CD14-positive monocyte (primary cell): Measurements from ENCODE around the gene BACH1. TPM values are rescaled to one million over a fixed set of nuclear protein-coding genes. Genes with fewer than 3 reads are reported as not detected.
"Not testable (repeated sequence)": the region's sequence is repeated elsewhere in the genome, so short reads cannot be mapped to it uniquely, and the experiment has no call there.

Source experiments
- DNase-seq, 3 donors: peaks; one replicate each; pipeline ENCODE4 v3.0.0-alpha.2; 2011 to 2022
- H2AFZ ChIP-seq: 2 replicates; pipeline ENCODE4 v1.6.0; 2012; ENCODE audit warnings: mild to moderate bottlenecking, low read depth, low read length, inconsistent platforms; ENCODE audit not compliant: insufficient read depth, poor library complexity, severe bottlenecking
- H3K27ac ChIP-seq, 2 donors: 1 replicate in 1 of 2; 2 replicates in 1 of 2; pipeline ENCODE4 v1.5.1; 2012 to 2013; ENCODE audit warnings: low read length in 2 of 2, control low read depth in 1 of 2, inconsistent platforms in 1 of 2, low read depth in 1 of 2, mild to moderate bottlenecking in 1 of 2
- H3K27me3 ChIP-seq, 2 donors: one replicate each; pipeline versions ENCODE4 v1.6.0 to v1.6.1; 2011 to 2013; ENCODE audit warnings: low read length in 2 of 2; ENCODE audit not compliant: control insufficient read depth in 2 of 2, insufficient read depth in 2 of 2
- H3K36me3 ChIP-seq, 2 donors: replicated peaks in 1 of 2; 1 replicate in 1 of 2; 2 replicates in 1 of 2; pipeline versions ENCODE4 v1.5.1 to v1.6.1; 2012 to 2013; ENCODE audit warnings: low read length in 2 of 2, control low read depth in 1 of 2, inconsistent platforms in 1 of 2, mild to moderate bottlenecking in 1 of 2; ENCODE audit not compliant: insufficient read depth in 2 of 2, control insufficient read depth in 1 of 2
- H3K4me1 ChIP-seq, 2 donors: 1 replicate in 1 of 2; 2 replicates in 1 of 2; pipeline versions ENCODE4 v1.5.1 to v1.6.1; 2012 to 2013; ENCODE audit warnings: low read length in 2 of 2, control low read depth in 1 of 2, inconsistent platforms in 1 of 2, mild to moderate bottlenecking in 1 of 2, moderate library complexity in 1 of 2; ENCODE audit not compliant: insufficient read depth in 2 of 2, control insufficient read depth in 1 of 2
- H3K4me2 ChIP-seq: replicated peaks from 2 replicates; pipeline ENCODE3; 2012; ENCODE audit warnings: low read length, moderate library complexity, mild to moderate bottlenecking; ENCODE audit not compliant: poor library complexity, severe bottlenecking; ENCODE audit errors: extremely low read depth
- H3K4me3 ChIP-seq, 3 experiments: fragments of 200-600 bp in 1 of 3; sonication (generic) in 1 of 3; replicated peaks in 1 of 3; 1 replicate in 2 of 3; 2 replicates in 1 of 3; pipeline ENCODE4 v1.5.1; 2011 to 2013; ENCODE audit warnings: low read length in 3 of 3, mild to moderate bottlenecking in 3 of 3, control low read depth in 2 of 3, low read depth in 2 of 3, inconsistent platforms in 1 of 3, moderate library complexity in 1 of 3
- H3K79me2 ChIP-seq: 2 replicates; pipeline ENCODE4 v1.6.0; 2012; ENCODE audit warnings: mild to moderate bottlenecking, control low read depth, inconsistent platforms, low read length, moderate library complexity; ENCODE audit not compliant: insufficient read depth
- H3K9ac ChIP-seq: 2 replicates; pipeline ENCODE4 v1.6.0; 2017; ENCODE audit warnings: low read length, mild to moderate bottlenecking; ENCODE audit not compliant: insufficient read depth, poor library complexity, severe bottlenecking
- H3K9me3 ChIP-seq, 2 donors: replicated peaks in 1 of 2; 1 replicate in 1 of 2; 2 replicates in 1 of 2; pipeline versions ENCODE4 v1.5.1 to v1.6.1; 2012 to 2013; ENCODE audit warnings: low read length in 2 of 2, control low read depth in 1 of 2; ENCODE audit not compliant: control insufficient read depth in 1 of 2, insufficient read depth in 1 of 2
- H4K20me1 ChIP-seq: 2 replicates; pipeline ENCODE4 v1.6.0; 2012; ENCODE audit warnings: mild to moderate bottlenecking, low read length, control low read depth, moderate library complexity; ENCODE audit not compliant: insufficient read depth
- H3K27ac Mint-ChIP-seq, 7 donors: one replicate each; pipeline ENCODE4 v1.8.0; 2020; ENCODE audit warnings: mild to moderate bottlenecking in 7 of 7, mixed read lengths in 7 of 7, moderate library complexity in 6 of 7, inconsistent platforms in 2 of 7
- H3K27me3 Mint-ChIP-seq, 3 donors: one replicate each; pipeline ENCODE4 v1.8.0; 2021 to 2022; ENCODE audit warnings: low read depth in 3 of 3, mild to moderate bottlenecking in 3 of 3, mixed read lengths in 3 of 3, moderate library complexity in 3 of 3, inconsistent platforms in 1 of 3
- H3K36me3 Mint-ChIP-seq, 2 donors: one replicate each; pipeline ENCODE4 v1.8.0; 2020; ENCODE audit warnings: mixed read lengths in 2 of 2, inconsistent platforms in 1 of 2, mild to moderate bottlenecking in 1 of 2
- H3K4me1 Mint-ChIP-seq: one replicate; pipeline ENCODE4 v1.8.0; 2020; ENCODE audit warnings: mild to moderate bottlenecking, mixed read lengths
- H3K4me3 Mint-ChIP-seq, 2 donors: one replicate each; pipeline ENCODE4 v1.8.0; 2020; ENCODE audit warnings: mild to moderate bottlenecking in 2 of 2, mixed read lengths in 2 of 2, moderate library complexity in 1 of 2
- H3K9me3 Mint-ChIP-seq, 7 donors: one replicate each; pipeline ENCODE4 v1.8.0; 2020 to 2022; ENCODE audit warnings: mixed read lengths in 7 of 7, mild to moderate bottlenecking in 6 of 7, moderate library complexity in 6 of 7, inconsistent platforms in 2 of 7
- WGBS: methylation state at CpG from one replicate; pipeline ENCODE4 v1.1.5; 2013; ENCODE audit warnings: missing lambda C conversion rate; ENCODE audit not compliant: insufficient coverage; 5-methylcytosine and 5-hydroxymethylcytosine counted together
- intact Hi-C, 2 donors: fragments of 100-400 bp; cut with micrococcal nuclease; formaldehyde crosslinking; loops; one replicate each; pipeline versions ENCODE4 v1.15.0 to v1.15.1; 2023
- polyA minus RNA-seq: library from RNA; depleted of rRNA, polyadenylated mRNA; stranded (reverse); fragments of >200 nt; gene quantifications from 2 replicates; pipeline ENCODE4 v1.2.3, GENCODE V29; 2012
- polyA plus RNA-seq, 3 donors: library from polyadenylated mRNA; depleted of rRNA in 1 of 3; unstranded in 2 of 3; stranded (reverse) in 1 of 3; fragments of 300-500 nt in 2 of 3; fragments of >200 nt in 1 of 3; fragmentation: Illumina TruSeq in 2 of 3; gene quantifications; 1 replicate in 2 of 3; 2 replicates in 1 of 3; pipeline ENCODE4 v1.2.3, GENCODE V29; 2012 to 2021
- total RNA-seq, 12 experiments: library from RNA in 1 of 12; stranded (reverse) in 1 of 12; fragments of 120-200 nt in 1 of 12; gene quantifications; one replicate each; pipeline ENCODE4 v1.2.4 and lab custom pipeline; 2013 to 2026; ENCODE audit warnings: mixed read lengths in 6 of 12, inconsistent platforms in 1 of 12
- TF ChIP-seq, protein P1 (sequence below): fragments of 200-600 bp; IDR thresholded peaks from one replicate; pipeline ENCODE4 v1.8.0; 2022; ENCODE audit warnings: antibody characterized with exemption, mild to moderate bottlenecking

The BACH1 gene
- total RNA-seq (2013) = 238 TPM
- polyA plus RNA-seq = 100 to 1,000 TPM in 2 of 3 donors, 10 to 100 TPM in 1; 69.2 to 199 (median 148) TPM
- polyA minus RNA-seq = 113 and 145 TPM in 2 replicates
- total RNA-seq (lab: John Stamatoyannopoulos, UW) = 1,287 to 2,851 (median 1,672) reads per million in 11 experiments

DNA sequence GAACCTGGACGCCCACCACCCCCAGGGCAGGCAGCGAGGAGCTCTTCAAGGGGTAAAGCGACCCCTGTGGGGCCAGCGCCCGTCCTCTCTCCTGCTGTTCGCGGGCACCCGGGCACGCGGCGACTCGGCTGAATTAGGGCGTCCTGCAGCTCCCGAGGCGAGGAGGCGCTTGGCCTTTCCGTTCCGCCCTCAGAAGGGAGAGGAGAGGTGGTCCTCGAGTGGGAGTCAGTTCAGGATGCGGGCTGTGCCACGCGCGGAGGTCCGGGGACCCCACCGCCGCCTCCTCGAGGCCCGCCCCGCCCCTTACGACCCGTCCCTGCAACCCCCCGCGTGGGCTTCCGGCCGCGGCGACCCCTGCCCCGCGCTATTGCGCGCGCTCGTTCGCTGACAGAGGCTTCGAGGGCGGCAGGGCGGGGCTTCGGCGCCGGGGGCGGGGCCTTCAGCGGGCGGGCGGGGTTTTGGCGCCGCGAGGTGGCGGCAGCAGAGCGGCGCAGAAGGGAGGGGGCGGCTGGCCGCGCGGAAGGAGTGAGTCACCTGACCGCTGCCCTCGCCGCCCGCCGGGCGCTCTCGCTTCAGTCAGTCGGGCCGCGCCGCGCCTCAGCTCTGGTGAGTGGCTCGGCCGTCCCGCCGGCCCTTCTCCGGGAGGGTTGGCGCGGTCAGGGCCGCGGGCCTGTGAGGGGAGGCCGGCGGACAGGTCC, at the start of gene BACH1:
TSS of gene BACH1 (plus strand) at position 575 of the 698 bp plus-strand sequence. CDS start 22,359 bp downstream, outside the sequence.
- Histone ChIP-seq H3K27ac (peak within 1 kb of the TSS; percentile 99 to 100), H3K36me3 (no peaks in the 10 kb centered on the region), H3K27me3 (no peaks in the 10 kb centered on the region), H3K4me1 (peaks cover 53 to 81% of the 10 kb centered on the region in 2 donors), H3K4me3 (peak within 1 kb of the TSS; percentile 96 to 97 (median 96)), H3K4me2 (peak within 1 kb of the TSS; percentile 89), H3K79me2 (peaks cover 62% of the 10 kb centered on the region), H2AFZ (peak within 1 kb of the TSS; percentile 80), H3K9ac (peak within 1 kb of the TSS; percentile 95), H4K20me1 (peaks cover 35% of the 10 kb centered on the region), H3K9me3 (no peaks in the 10 kb centered on the region)
- intact Hi-C loops = loop anchor here (1.0 to 5.0 kb wide), 4 partner anchors 66 to 136 kb away; no protein-coding TSS in a partner anchor
- 2% methylated on average over 86 of the region's 87 CpGs for WGBS
- H3K9me3 Mint-ChIP-seq = peaks cover 0 to 3% (median 0%) of the 10 kb centered on the region in 7 donors
- H3K4me3 Mint-ChIP-seq = peak within 1 kb of the TSS; percentile 95 to 98
- peak; percentile 93 to 95 (median 95) for DNase-seq
- peak within 1 kb of the TSS; percentile 97 to 100 (median 99) for H3K27ac Mint-ChIP-seq
- TF ChIP-seq, protein P1, sequence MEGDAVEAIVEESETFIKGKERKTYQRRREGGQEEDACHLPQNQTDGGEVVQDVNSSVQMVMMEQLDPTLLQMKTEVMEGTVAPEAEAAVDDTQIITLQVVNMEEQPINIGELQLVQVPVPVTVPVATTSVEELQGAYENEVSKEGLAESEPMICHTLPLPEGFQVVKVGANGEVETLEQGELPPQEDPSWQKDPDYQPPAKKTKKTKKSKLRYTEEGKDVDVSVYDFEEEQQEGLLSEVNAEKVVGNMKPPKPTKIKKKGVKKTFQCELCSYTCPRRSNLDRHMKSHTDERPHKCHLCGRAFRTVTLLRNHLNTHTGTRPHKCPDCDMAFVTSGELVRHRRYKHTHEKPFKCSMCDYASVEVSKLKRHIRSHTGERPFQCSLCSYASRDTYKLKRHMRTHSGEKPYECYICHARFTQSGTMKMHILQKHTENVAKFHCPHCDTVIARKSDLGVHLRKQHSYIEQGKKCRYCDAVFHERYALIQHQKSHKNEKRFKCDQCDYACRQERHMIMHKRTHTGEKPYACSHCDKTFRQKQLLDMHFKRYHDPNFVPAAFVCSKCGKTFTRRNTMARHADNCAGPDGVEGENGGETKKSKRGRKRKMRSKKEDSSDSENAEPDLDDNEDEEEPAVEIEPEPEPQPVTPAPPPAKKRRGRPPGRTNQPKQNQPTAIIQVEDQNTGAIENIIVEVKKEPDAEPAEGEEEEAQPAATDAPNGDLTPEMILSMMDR = peak; percentile 45
- peaks cover 19 to 31% of the 10 kb centered on the region in 2 donors for H3K36me3 Mint-ChIP-seq
- H3K27me3 Mint-ChIP-seq = no peaks in the 10 kb centered on the region
- H3K4me1 Mint-ChIP-seq = peaks cover 69% of the 10 kb centered on the region

- not testable (repeated sequence) for H3K79me2 ChIP-seq, DNase-seq, H3K4me2 ChIP-seq, H3K27me3 ChIP-seq, H3K4me3 ChIP-seq, H3K27me3 Mint-ChIP-seq, H2AFZ ChIP-seq, H3K4me3 Mint-ChIP-seq, H3K36me3 ChIP-seq, H3K9ac ChIP-seq, H4K20me1 ChIP-seq
- Histone ChIP-seq H3K4me1 (peaks cover 25 to 39% of the 10 kb centered on the region in 2 donors), H3K27ac (peak overlapping the region in 1 of 2 donors; percentile 50), H3K9me3 (peaks cover 8 to 14% of the 10 kb centered on the region in 2 donors)
- H3K27ac Mint-ChIP-seq = peak overlapping the region in 5 of 7 donors; percentile 56 to 91 (median 66)
- peaks cover 11 to 24% of the 10 kb centered on the region in 2 donors for H3K36me3 Mint-ChIP-seq
- intact Hi-C loops = loop anchor here in 1 of 2 donors (5.0 kb wide), 1 partner anchor 43 kb away; no protein-coding TSS in a partner anchor
- peaks cover 32% of the 10 kb centered on the region for H3K4me1 Mint-ChIP-seq
- peaks cover 17 to 25% (median 20%) of the 10 kb centered on the region in 7 donors for H3K9me3 Mint-ChIP-seq
Measured at GRCh38 chr21:29249289-29249688, 49.4 kb upstream of the BACH1 start.
